Ascending aorta (tissue), 2 donors: Measurements from ENCODE around the gene COA3. TPM values are rescaled to one million over a fixed set of nuclear protein-coding genes. Genes with fewer than 3 reads are reported as not detected.

Experiments
- DNase-seq, 2 donors: peaks; one replicate each; pipeline ENCODE4 v3.0.0-alpha.2; 2019; ENCODE audit warnings: low spot score in 2 of 2
- H3K27ac ChIP-seq, 2 donors: fragments of 200-600 bp; sonication (generic); one replicate each; pipeline ENCODE4 v1.5.1; 2016 to 2017; ENCODE audit warnings: mild to moderate bottlenecking in 1 of 2
- H3K27me3 ChIP-seq: fragments of 200-600 bp; sonication (generic); one replicate; pipeline ENCODE4 v1.5.1; 2017
- H3K36me3 ChIP-seq, 2 donors: fragments of 200-600 bp; sonication (generic); one replicate each; pipeline ENCODE4 v1.5.1; 2016
- H3K4me1 ChIP-seq, 2 donors: fragments of 200-600 bp; sonication (generic); one replicate each; pipeline ENCODE4 v1.5.1; 2016 to 2017; ENCODE audit warnings: mild to moderate bottlenecking in 1 of 2
- H3K4me3 ChIP-seq, 2 donors: fragments of 200-600 bp; sonication (generic); one replicate each; pipeline ENCODE4 v1.5.1; 2016 to 2017; ENCODE audit warnings: mild to moderate bottlenecking in 1 of 2
- H3K9me3 ChIP-seq, 2 donors: fragments of 200-600 bp; sonication (generic); one replicate each; pipeline ENCODE4 v1.5.1; 2016
- CTCF ChIP-seq, 3 experiments: fragments of 200-600 bp in 2 of 3; fragments of 450-650 bp in 1 of 3; sonication (generic) in 2 of 3; IDR thresholded peaks; one replicate each; pipeline ENCODE4 v1.5.1; 2016 to 2019; ENCODE audit warnings: antibody characterized with exemption in 3 of 3, mild to moderate bottlenecking in 1 of 3, moderate library complexity in 1 of 3
- intact Hi-C: fragments of 100-400 bp; cut with DNase I; formaldehyde crosslinking; loops from one replicate; pipeline ENCODE4 v1.15.1; 2023
- total RNA-seq: library from RNA; depleted of rRNA; stranded (reverse); fragments of >200 nt; gene quantifications from one replicate; pipeline ENCODE4 v1.1.0, GENCODE V29; 2016

Gene COA3
- total RNA-seq, 1 donor from 2014 or later = 9.8 TPM

- H3K9me3 ChIP-seq = no peaks in the 10 kb centered on the region
- no peak for DNase-seq
- no peak overlapping the region for H3K4me3 ChIP-seq
- peak overlapping the region; percentile 13 to 37 for H3K27ac ChIP-seq
- intact Hi-C loops = no loop called here
- no peaks in the 10 kb centered on the region for H3K4me1 ChIP-seq
- no peaks in the 10 kb centered on the region for H3K27me3 ChIP-seq
- H3K36me3 ChIP-seq = no peaks in the 10 kb centered on the region
- no peak for TF ChIP-seq CTCF (IDR thresholded peaks at IDR 0.05)
Observed at GRCh38 chr17:42750739-42751344, 47.7 kb downstream of the COA3 start.

- no peak overlapping the region for H3K4me3 ChIP-seq
- peak overlapping the region in 1 of 2 donors; percentile 44 for H3K27ac ChIP-seq
- peaks cover 0 to 5% of the 10 kb centered on the region in 2 donors for H3K4me1 ChIP-seq
- no peaks in the 10 kb centered on the region for H3K9me3 ChIP-seq
- no peak for DNase-seq
- intact Hi-C loops = no loop called here
- H3K27me3 ChIP-seq = no peaks in the 10 kb centered on the region
- no peak for TF ChIP-seq CTCF (IDR thresholded peaks at IDR 0.05)
- H3K36me3 ChIP-seq = no peaks in the 10 kb centered on the region
Observed at GRCh38 chr17:42748908-42749798, 49.4 kb downstream of the COA3 start.

GRCh38 chr17:42748202-42748907 lies 50.1 kb downstream of the COA3 start:
- H3K4me1 ChIP-seq = peaks cover 0 to 9% of the 10 kb centered on the region in 2 donors

More at GRCh38 chr17:42748202-42748907, 50.1 kb downstream of the COA3 start:
- Histone ChIP-seq H3K36me3 (no peaks in the 10 kb centered on the region), H3K27me3 (no peaks in the 10 kb centered on the region), H3K27ac (peak overlapping the region in 1 of 2 donors; percentile 44), H3K4me3 (no peak overlapping the region), H3K9me3 (no peaks in the 10 kb centered on the region)
- TF ChIP-seq CTCF (IDR thresholded peaks at IDR 0.05) = no peak
- intact Hi-C loops = no loop called here
- DNase-seq = no peak

Other genes with a start within 250 kb of the COA3 start
- gene HSD17B1, start 245.8 kb downstream of the COA3 start, total RNA-seq = not detected
- gene COASY, start 236.6 kb downstream of the COA3 start, total RNA-seq = 10.9 TPM
- 15.8 TPM for gene MLX, start 231.6 kb downstream of the COA3 start, total RNA-seq
- gene PSMC3IP, start 221.0 kb downstream of the COA3 start, total RNA-seq = 2.9 TPM
- gene RETREG3, start 189.3 kb downstream of the COA3 start, total RNA-seq = 51.3 TPM
- gene TUBG1, start 189.0 kb downstream of the COA3 start, total RNA-seq = 10.5 TPM
- 73.1 TPM for gene TUBG2, start 139.4 kb downstream of the COA3 start, total RNA-seq
- 105 TPM for gene PLEKHH3, start 121.7 kb downstream of the COA3 start, total RNA-seq
- 91.2 TPM for gene CCR10, start 116.9 kb downstream of the COA3 start, total RNA-seq
- 10.5 TPM for gene CNTNAP1, start 116.2 kb downstream of the COA3 start, total RNA-seq
- gene EZH1, start 53.7 kb downstream of the COA3 start, total RNA-seq = 169 TPM
- gene RAMP2, start 37.5 kb downstream of the COA3 start, total RNA-seq = 80.5 TPM
- gene VPS25, start 25.3 kb downstream of the COA3 start, total RNA-seq = 40.9 TPM
- gene WNK4, start 18.1 kb downstream of the COA3 start, total RNA-seq = not detected
- not detected for gene CNTD1, start 157 bp upstream of the COA3 start, total RNA-seq
- 66.1 TPM for gene BECN1, start 25.6 kb upstream of the COA3 start, total RNA-seq
- 29.7 TPM for gene PSME3, start 34.7 kb upstream of the COA3 start, total RNA-seq
- gene AOC2, start 45.9 kb upstream of the COA3 start, total RNA-seq = not detected
- gene AOC3, start 52.5 kb upstream of the COA3 start, total RNA-seq = 128 TPM
- gene G6PC1, start 102.1 kb upstream of the COA3 start, total RNA-seq = not detected
- gene AARSD1, start 165.8 kb upstream of the COA3 start, total RNA-seq = 3.8 TPM
- gene PTGES3L, start 181.4 kb upstream of the COA3 start, total RNA-seq = not detected
- 10.2 TPM for gene RUNDC1, start 181.9 kb upstream of the COA3 start, total RNA-seq
- gene RPL27, start 199.7 kb upstream of the COA3 start, total RNA-seq = 417 TPM
- 45.2 TPM for gene IFI35, start 208.1 kb upstream of the COA3 start, total RNA-seq
- 296 TPM for gene VAT1, start 223.7 kb upstream of the COA3 start, total RNA-seq
- gene RND2, start 226.5 kb upstream of the COA3 start, total RNA-seq = 7.3 TPM